BE2C (cell line): ENCODE measurements around the gene JARID2.

Source experiments
- DNase-seq: peaks from one replicate; pipeline ENCODE4 v3.0.0-alpha.2; 2020
- H3K27me3 ChIP-seq: fragments of 250-450 bp; sonication (Bioruptor Pico); 2 replicates; pipeline ENCODE4 v1.5.1; 2020; ENCODE audit warnings: mild to moderate bottlenecking
- H3K36me3 ChIP-seq: fragments of 250-450 bp; sonication (Bioruptor Pico); 2 replicates; pipeline ENCODE4 v1.5.1; 2020; ENCODE audit warnings: mild to moderate bottlenecking
- H3K4me1 ChIP-seq: fragments of 250-450 bp; sonication (Bioruptor Pico); 2 replicates; pipeline ENCODE4 v1.5.1; 2020
- H3K4me3 ChIP-seq: 2 replicates; pipeline ENCODE4 v1.5.1; 2011; ENCODE audit warnings: low read depth, low read length
- H3K9me3 ChIP-seq: fragments of 250-450 bp; sonication (Bioruptor Pico); 2 replicates; pipeline ENCODE4 v1.5.1; 2020
- CTCF ChIP-seq: IDR thresholded peaks from 2 replicates; pipeline ENCODE4 v1.5.1; 2012; ENCODE audit warnings: mild to moderate bottlenecking, low read depth, low read length

Gene JARID2

DNA sequence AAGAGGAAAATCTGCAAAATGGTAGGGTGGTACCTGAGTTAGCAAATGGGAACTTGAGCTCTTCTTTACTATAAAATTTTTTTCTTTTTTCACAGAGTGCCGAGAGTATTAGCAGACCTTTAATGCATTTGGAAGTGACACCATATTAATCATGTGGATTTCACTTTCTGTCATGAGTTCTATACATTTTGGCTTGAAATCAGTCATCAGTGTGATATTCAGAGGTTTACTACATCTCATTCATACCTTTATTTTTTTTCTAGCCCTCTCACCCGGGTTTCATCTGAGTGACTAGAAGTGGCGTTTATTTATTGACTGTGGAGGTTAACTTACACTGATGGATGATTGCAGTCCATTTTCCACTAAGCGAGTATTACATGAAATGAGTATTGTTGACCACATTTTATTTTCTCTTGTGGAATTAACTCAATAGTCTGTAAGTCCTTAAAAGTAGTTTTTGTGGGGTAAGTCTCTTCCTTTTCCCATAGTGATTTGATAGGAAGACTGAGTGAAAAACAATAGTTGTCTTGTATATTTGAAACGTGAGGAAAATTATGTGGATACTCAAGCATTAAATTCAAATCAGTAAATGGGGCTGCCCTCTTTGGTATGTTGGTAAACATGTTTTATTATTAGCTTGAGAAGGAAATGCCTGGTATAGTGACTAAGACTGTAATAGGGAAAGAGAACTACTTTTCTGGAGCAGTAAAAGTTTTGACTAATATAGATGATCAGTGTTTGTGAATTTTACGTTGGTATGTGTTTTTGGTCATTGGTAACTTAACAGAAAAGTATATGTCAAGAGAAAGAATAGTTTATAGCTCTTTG, 55.5 kb downstream of the JARID2 start:
- DNase-seq = no peak
- Histone ChIP-seq H3K36me3 (no peaks in the 10 kb centered on the region), H3K4me3 (no peak overlapping the region), H3K27me3 (no peaks in the 10 kb centered on the region), H3K9me3 (no peaks in the 10 kb centered on the region), H3K4me1 (peaks cover 20% of the 10 kb centered on the region)
- no peak for TF ChIP-seq CTCF

DNA sequence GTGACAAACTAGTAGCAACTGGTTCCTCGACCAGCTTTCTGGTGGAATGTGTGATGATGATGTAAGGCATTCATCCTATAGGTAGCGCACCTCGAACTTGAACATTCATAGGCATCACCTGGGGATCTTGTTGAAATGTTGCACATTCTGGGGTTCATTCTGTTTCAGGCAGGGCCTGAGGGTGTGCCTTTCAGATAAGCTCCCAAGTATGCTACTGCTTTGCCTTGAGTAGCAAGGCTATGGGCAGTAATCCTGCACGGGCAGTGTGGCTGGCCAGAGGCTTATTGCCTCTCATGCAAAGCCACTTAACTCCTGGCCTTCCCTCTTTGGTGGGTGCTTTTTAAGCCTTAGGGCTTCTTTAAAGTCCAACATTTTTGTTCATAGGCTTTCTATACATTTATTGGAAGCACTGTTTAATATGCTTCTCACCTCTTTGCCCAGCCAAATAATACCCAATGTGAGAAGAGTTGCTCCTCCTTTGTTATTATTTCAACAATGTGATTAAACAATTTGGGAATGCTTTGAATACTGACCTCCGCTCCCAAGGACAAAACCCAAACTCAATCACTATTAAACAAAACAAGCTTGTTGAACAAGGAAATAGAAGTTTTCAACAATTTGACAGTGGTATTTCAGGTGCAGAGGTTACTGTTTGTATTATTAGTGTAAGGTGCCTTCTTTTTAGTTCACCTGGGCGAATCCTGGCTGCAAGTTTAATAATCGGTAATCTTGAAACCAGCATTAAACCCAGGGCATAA, 57.5 kb downstream of the JARID2 start:
- Histone ChIP-seq H3K27me3 (no peaks in the 10 kb centered on the region), H3K4me1 (peaks cover 29% of the 10 kb centered on the region), H3K4me3 (no peak overlapping the region), H3K36me3 (no peaks in the 10 kb centered on the region), H3K9me3 (no peaks in the 10 kb centered on the region)
- DNase-seq = no peak
- no peak for TF ChIP-seq CTCF

DNA sequence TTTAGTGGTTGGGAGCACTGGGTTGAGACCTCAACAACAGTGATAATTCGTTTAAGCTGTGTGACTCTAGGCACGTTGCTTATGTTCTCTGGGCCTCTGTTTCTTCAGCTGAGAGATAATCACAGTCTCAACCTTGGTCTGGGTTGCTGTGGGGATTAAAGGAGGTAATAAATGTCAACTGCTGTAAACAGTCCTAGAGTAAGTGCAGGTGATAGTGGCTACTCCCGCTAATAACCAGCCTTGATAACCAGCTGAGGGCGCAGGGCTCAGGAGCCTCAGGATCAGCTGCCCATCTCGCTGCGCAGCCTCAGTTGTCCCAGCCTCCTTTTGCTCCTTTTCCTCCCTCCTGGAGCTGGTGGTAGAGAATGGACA, 58.0 kb downstream of the JARID2 start:
- Histone ChIP-seq H3K9me3 (no peaks in the 10 kb centered on the region), H3K27me3 (no peaks in the 10 kb centered on the region), H3K36me3 (no peaks in the 10 kb centered on the region), H3K4me3 (no peak overlapping the region), H3K4me1 (peaks cover 35% of the 10 kb centered on the region)
- no peak for TF ChIP-seq CTCF
- no peak for DNase-seq

DNA sequence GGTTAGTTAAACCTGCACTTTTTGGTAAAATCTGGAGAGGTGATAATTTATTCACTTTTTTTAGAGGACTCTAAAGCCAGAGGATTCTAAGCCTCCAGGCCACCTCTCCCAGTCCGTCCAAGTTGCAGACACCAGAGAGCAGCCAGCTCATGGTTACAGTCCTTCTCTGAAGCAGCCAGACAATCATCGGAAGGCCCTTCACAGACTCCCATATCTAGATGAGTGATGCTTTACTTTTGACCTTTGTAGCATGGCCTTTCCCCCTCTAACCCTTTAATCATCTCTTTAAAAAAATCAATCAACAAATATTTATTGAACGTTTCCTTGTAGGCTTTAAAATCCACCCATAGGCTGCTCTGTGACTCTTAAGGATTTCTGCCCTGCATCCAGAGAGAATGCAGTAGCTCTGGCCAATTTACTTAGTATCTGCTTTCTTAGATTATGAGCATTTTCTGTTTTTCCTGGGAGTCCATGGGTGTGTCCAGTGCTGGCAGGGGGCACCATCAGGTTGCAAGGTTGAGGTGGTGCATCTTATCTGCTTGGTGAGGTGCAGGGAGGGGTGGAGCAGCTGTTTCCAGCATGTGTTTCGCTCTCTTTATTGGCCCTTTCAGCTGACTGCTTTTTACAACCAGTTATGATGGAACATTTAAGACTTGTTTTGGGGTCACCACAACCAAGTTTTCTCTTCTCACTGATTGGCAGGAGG, 58.6 kb downstream of the JARID2 start:
- Histone ChIP-seq H3K4me1 (peaks cover 36% of the 10 kb centered on the region), H3K36me3 (no peaks in the 10 kb centered on the region), H3K4me3 (no peak overlapping the region), H3K27me3 (no peaks in the 10 kb centered on the region), H3K9me3 (no peaks in the 10 kb centered on the region)
- DNase-seq = peak; percentile 23
- no peak for TF ChIP-seq CTCF

- no peak for TF ChIP-seq CTCF
- Histone ChIP-seq H3K36me3 (no peaks in the 10 kb centered on the region), H3K4me1 (peaks cover 43% of the 10 kb centered on the region), H3K27me3 (no peaks in the 10 kb centered on the region), H3K9me3 (no peaks in the 10 kb centered on the region), H3K4me3 (no peak overlapping the region)
- no peak for DNase-seq
Observed at GRCh38 chr6:15305496-15305895, 59.6 kb downstream of the JARID2 start.
